HFF-Myc (cell line): ENCODE measurements around the gene C16orf90.

Source experiments
- DNase-seq: peaks from one replicate; pipeline ENCODE4 v3.0.0-alpha.2; 2011; ENCODE audit warnings: low read depth; ENCODE audit errors: extremely low read depth
- H3K4me3 ChIP-seq: replicated peaks from 2 replicates; pipeline ENCODE4 v1.5.1; 2011; ENCODE audit warnings: low read depth, mild to moderate bottlenecking, control low read depth, low read length
- TF ChIP-seq, protein P1 (sequence below): IDR thresholded peaks from 2 replicates; pipeline ENCODE4 v1.5.1; 2012; ENCODE audit warnings: mild to moderate bottlenecking, low read depth, low read length, control low read depth; ENCODE audit errors: missing control alignments

The C16orf90 gene

DNA sequence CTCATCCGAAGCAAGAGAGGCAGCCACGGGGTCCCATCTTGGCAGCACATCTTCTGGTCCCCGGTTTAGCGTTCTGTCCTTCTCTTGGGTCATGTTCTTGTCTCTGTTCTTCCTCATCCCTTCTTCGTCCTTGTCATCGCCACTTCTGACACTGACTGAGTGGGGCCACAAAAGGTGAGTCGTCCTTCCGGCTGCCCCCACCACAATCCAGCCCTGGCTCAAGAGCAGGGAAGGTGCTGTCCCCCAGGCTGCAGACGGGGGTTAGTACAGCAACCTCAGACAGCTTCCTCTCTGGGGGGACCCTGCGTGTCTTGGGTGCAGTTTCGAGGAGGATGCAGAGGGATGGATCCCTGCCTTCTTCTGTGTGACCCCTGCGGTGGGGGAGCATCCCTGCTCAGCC lies 30.0 kb downstream of the C16orf90 start:
- H3K4me3 ChIP-seq: no peak overlapping the region
- TF ChIP-seq, protein P1, sequence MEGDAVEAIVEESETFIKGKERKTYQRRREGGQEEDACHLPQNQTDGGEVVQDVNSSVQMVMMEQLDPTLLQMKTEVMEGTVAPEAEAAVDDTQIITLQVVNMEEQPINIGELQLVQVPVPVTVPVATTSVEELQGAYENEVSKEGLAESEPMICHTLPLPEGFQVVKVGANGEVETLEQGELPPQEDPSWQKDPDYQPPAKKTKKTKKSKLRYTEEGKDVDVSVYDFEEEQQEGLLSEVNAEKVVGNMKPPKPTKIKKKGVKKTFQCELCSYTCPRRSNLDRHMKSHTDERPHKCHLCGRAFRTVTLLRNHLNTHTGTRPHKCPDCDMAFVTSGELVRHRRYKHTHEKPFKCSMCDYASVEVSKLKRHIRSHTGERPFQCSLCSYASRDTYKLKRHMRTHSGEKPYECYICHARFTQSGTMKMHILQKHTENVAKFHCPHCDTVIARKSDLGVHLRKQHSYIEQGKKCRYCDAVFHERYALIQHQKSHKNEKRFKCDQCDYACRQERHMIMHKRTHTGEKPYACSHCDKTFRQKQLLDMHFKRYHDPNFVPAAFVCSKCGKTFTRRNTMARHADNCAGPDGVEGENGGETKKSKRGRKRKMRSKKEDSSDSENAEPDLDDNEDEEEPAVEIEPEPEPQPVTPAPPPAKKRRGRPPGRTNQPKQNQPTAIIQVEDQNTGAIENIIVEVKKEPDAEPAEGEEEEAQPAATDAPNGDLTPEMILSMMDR: no peak
- no peak for DNase-seq

DNA sequence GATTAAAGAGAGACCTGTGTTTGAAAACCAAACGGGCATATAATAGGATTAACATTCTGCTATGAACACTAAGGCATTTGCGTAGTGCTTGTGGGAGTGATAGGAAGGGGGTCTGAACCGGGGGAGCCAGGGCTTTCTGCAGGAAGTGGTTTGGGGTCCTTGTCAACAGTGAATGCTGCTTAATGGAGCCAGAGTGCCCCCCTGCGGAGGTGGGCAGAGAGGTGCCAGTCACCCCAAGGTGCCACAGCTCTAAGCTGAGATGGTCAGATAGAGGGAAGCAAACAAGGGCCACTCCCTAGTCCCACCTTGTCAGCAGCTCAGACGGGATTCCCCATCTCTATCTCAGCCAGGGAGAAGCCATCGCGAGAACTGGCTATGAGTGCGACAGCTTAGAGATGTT lies 34.1 kb downstream of the C16orf90 start:
- no peak for DNase-seq
- TF ChIP-seq, protein P1: no peak
- H3K4me3 ChIP-seq: no peak overlapping the region

DNA sequence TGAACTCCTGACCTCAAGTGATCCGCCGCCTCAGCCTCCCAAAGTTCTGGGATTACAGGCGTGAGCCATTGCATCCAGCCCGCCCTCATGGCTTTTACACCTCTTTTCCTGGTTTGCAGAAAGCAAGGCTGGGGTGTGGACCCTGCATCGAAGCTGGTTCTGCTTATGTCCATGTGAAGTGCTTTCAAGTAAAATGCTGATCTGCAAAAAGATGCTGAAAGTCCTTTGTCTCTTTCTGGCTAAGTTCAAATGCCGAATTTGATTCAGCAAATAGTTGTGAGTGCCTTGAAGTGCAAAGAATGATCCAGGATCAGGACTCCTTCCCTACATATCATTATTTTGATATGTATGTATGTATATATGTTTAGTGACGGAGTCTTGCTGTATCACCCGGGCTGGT lies 34.7 kb downstream of the C16orf90 start:
- TF ChIP-seq, protein P1: no peak
- no peak for DNase-seq
- H3K4me3 ChIP-seq: no peak overlapping the region

DNA sequence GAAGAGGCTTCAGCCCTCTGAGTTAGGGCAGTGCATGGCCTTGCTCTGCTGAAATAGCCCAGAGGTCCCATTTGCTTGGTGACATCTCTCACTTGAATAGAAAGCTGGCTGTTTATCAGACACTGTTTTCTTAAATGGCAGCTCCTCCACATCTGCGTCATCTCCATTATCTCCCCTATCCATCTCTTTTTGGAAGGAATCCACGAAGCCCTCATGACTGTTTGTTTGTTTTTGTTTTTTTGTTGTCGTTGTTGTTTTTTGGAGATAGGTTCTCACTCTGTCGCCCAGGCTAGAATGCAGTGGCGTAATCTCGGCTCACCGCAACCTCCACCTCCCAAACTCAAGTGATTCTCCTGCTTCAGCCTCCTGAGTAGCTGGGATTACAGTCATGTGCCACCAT lies 35.2 kb downstream of the C16orf90 start:
- DNase-seq: no peak
- TF ChIP-seq, protein P1: no peak
- H3K4me3 ChIP-seq: peak overlapping the region; percentile 77; the same call in 1 of the 2 replicates

DNA sequence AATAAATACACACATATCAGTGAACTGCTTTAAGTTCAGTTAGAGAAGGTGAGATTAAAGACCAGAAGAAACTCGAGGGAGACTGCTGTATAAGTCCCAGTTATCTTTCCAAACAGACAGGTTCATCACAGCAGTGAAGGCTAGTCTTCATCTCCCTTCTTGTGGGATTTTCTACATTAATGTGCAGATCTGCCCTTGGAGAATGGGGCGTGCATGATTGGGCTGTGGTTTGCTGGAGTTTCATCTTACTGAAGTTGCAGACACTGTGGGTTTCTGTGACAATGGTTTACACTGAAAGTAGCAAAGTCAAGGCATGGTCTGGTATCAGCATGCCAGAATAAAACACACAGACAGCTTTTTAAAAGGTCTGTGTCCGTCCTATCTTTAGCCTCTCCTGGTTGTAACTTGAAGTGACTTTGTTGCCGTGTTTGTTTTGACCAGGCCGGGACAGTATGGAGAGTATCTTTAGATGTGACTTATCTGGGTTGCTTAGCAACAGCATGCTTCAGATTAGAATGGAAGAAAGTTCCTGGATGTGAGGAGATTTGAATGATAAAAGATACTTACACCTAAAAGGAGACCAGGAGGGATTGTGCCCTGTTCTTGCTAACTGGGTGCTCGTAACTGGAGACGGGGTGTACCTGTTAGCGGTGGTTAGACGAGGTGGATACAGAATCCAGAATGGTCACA lies 35.7 kb downstream of the C16orf90 start:
- DNase-seq: no peak
- peak overlapping the region; percentile 77 for H3K4me3 ChIP-seq
- TF ChIP-seq, protein P1: no peak

DNA sequence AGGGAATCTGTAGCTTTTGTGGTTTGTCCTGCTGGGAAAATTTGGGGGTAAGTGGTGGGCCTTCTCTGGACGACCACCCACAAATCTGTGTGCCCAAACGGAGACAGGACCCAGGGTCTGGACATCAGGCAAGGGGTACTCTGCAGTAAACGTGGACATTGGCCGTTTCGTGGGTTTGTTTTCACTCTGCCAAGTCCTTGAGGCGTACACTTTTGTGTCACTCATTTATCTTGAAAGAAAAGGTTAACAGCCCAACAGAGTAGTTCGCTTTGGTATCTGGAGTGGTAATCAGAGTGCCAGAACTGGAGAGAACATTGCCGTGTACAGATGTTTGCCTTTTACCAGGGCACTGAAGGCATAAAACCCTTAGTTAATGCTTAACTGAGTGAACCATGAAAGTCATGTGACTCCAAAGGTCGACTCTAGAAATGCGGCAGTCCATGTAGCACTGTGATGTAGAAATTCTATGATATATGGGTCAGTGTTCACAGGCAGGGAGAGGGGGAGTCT lies 36.4 kb downstream of the C16orf90 start:
- peak overlapping the region; percentile 77 for H3K4me3 ChIP-seq
- TF ChIP-seq, protein P1: no peak
- no peak for DNase-seq
